Esophagus muscularis mucosa (tissue), 4 donors: ENCODE data around the gene LRRC7. TPM values are rescaled to one million over a fixed set of nuclear protein-coding genes. Genes with fewer than 3 reads are reported as not detected.

Source experiments
- DNase-seq: peaks from one replicate; pipeline ENCODE4 v3.0.0-alpha.2; 2017; ENCODE audit errors: extremely low spot score
- H3K27ac ChIP-seq, 4 donors: fragments of 200-600 bp; sonication (generic); replicated peaks in 1 of 4; 1 replicate in 3 of 4; 2 replicates in 1 of 4; pipeline ENCODE4 v1.5.1; 2016 to 2019; ENCODE audit warnings: mild to moderate bottlenecking in 1 of 4
- H3K27me3 ChIP-seq, 4 donors: fragments of 200-600 bp; sonication (generic); one replicate each; pipeline versions ENCODE4 v1.5.1 to v1.6.0; 2016 to 2019
- H3K36me3 ChIP-seq, 4 donors: fragments of 200-600 bp; sonication (generic); one replicate each; pipeline ENCODE4 v1.5.1; 2016 to 2019
- H3K4me1 ChIP-seq, 4 donors: fragments of 200-600 bp; sonication (generic); one replicate each; pipeline ENCODE4 v1.5.1; 2016 to 2019
- H3K4me3 ChIP-seq, 4 donors: fragments of 200-600 bp; sonication (generic); 1 replicate in 2 of 4; 2 replicates in 2 of 4; pipeline ENCODE4 v1.5.1; 2016 to 2019; ENCODE audit warnings: mild to moderate bottlenecking in 4 of 4, moderate library complexity in 1 of 4
- H3K9me3 ChIP-seq, 4 donors: fragments of 200-600 bp; sonication (generic); 1 replicate in 3 of 4; 2 replicates in 1 of 4; pipeline ENCODE4 v1.5.1; 2016 to 2019
- CTCF ChIP-seq, 3 experiments: fragments of 200-600 bp in 2 of 3; fragments of 450-650 bp in 1 of 3; sonication (generic) in 2 of 3; IDR thresholded peaks; one replicate each; pipeline ENCODE4 v1.5.1; 2017 to 2019; ENCODE audit warnings: antibody characterized with exemption in 3 of 3, mild to moderate bottlenecking in 2 of 3, moderate library complexity in 1 of 3
- EP300 ChIP-seq: sonication (generic); formaldehyde crosslinking; IDR thresholded peaks from one replicate; pipeline ENCODE4 v1.6.1; 2017; ENCODE audit warnings: antibody characterized with exemption
- POLR2A ChIP-seq: fragments of 450-650 bp; IDR thresholded peaks from one replicate; pipeline ENCODE4 v1.6.1; 2017; ENCODE audit warnings: antibody characterized with exemption, moderate library complexity, mild to moderate bottlenecking, low read depth
- POLR2AphosphoS5 ChIP-seq, 2 donors: sonication (generic); formaldehyde crosslinking; IDR thresholded peaks; one replicate each; pipeline ENCODE4 v1.6.1; 2017; ENCODE audit warnings: antibody characterized with exemption in 2 of 2
- WGBS: methylation state at CpG from one replicate; pipeline ENCODE4 v1.1.5; 2018; 5-methylcytosine and 5-hydroxymethylcytosine counted together
- intact Hi-C: fragments of 100-400 bp; cut with DNase I; formaldehyde crosslinking; loops from one replicate; pipeline ENCODE4 v1.15.1; 2023
- total RNA-seq, 4 donors: library from RNA; depleted of rRNA; stranded (reverse); fragments of >200 nt; gene quantifications; one replicate each; pipeline versions ENCODE4 v1.1.0 to v1.2.1, GENCODE V29; 2016

Gene LRRC7
- total RNA-seq, 4 donors from 2014 or later, result 0.26 to 2.5 (median 0.42) TPM

- H3K4me3 ChIP-seq, result no peak overlapping the region
- WGBS, result 91% methylated on average over 1 of the region's 1 CpG
- H3K9me3 ChIP-seq, result no peaks in the 10 kb centered on the region
- no peak for DNase-seq
- no peak overlapping the region for H3K27ac ChIP-seq
- H3K36me3 ChIP-seq, result no peaks in the 10 kb centered on the region
- H3K4me1 ChIP-seq, result no peaks in the 10 kb centered on the region
- no peaks in the 10 kb centered on the region for H3K27me3 ChIP-seq
- TF ChIP-seq POLR2AphosphoS5 (IDR thresholded peaks at IDR 0.05), result no peak
- TF ChIP-seq EP300, result no peak
- TF ChIP-seq CTCF (IDR thresholded peaks at IDR 0.05), result no peak
- no peak for TF ChIP-seq POLR2A
- intact Hi-C loops, result no loop called here
Measured at GRCh38 chr1:69842326-69842725, 274.6 kb downstream of the LRRC7 start.

- intact Hi-C loops, result no loop called here
- H3K27ac ChIP-seq, result no peak overlapping the region
- WGBS, result 90% methylated on average over 1 of the region's 1 CpG
- H3K27me3 ChIP-seq, result no peaks in the 10 kb centered on the region
- no peak overlapping the region for H3K4me3 ChIP-seq
- H3K4me1 ChIP-seq, result no peaks in the 10 kb centered on the region
- TF ChIP-seq EP300 (no peak), POLR2A (no peak), POLR2AphosphoS5 (IDR thresholded peaks at IDR 0.05) (no peak), CTCF (IDR thresholded peaks at IDR 0.05) (no peak)
- H3K9me3 ChIP-seq, result no peaks in the 10 kb centered on the region
- no peak for DNase-seq
- no peaks in the 10 kb centered on the region for H3K36me3 ChIP-seq
Measured at GRCh38 chr1:69845655-69846054, 277.9 kb downstream of the LRRC7 start.

- no peaks in the 10 kb centered on the region for H3K9me3 ChIP-seq
- intact Hi-C loops, result no loop called here
- H3K27ac ChIP-seq, result no peak overlapping the region
- no peak for DNase-seq
- TF ChIP-seq CTCF (IDR thresholded peaks at IDR 0.05), result no peak
- no peak for TF ChIP-seq POLR2AphosphoS5 (IDR thresholded peaks at IDR 0.05)
- no peak for TF ChIP-seq POLR2A
- TF ChIP-seq EP300, result no peak
- no peaks in the 10 kb centered on the region for H3K4me1 ChIP-seq
- H3K4me3 ChIP-seq, result no peak overlapping the region
- WGBS, result 77% methylated on average over 3 of the region's 3 CpGs
- no peaks in the 10 kb centered on the region for H3K27me3 ChIP-seq
- no peaks in the 10 kb centered on the region for H3K36me3 ChIP-seq
Measured at GRCh38 chr1:69846267-69846666, 278.5 kb downstream of the LRRC7 start.

GRCh38 chr1:69847670-69848069 lies 279.9 kb downstream of the LRRC7 start:
- Histone ChIP-seq H3K9me3 (no peaks in the 10 kb centered on the region), H3K27ac (no peak overlapping the region), H3K36me3 (no peaks in the 10 kb centered on the region), H3K27me3 (no peaks in the 10 kb centered on the region), H3K4me1 (no peaks in the 10 kb centered on the region), H3K4me3 (no peak overlapping the region)
- DNase-seq, result no peak
- intact Hi-C loops, result no loop called here
- TF ChIP-seq POLR2A, result no peak
- TF ChIP-seq CTCF (IDR thresholded peaks at IDR 0.05), result no peak
- no peak for TF ChIP-seq EP300
- TF ChIP-seq POLR2AphosphoS5 (IDR thresholded peaks at IDR 0.05), result no peak
- 93% methylated on average over 4 of the region's 4 CpGs for WGBS

GRCh38 chr1:69852151-69852550 lies 284.4 kb downstream of the LRRC7 start:
- Histone ChIP-seq H3K36me3 (no peaks in the 10 kb centered on the region), H3K4me3 (no peak overlapping the region), H3K27ac (no peak overlapping the region), H3K4me1 (no peaks in the 10 kb centered on the region), H3K27me3 (no peaks in the 10 kb centered on the region), H3K9me3 (no peaks in the 10 kb centered on the region)
- no peak for DNase-seq
- no peak for TF ChIP-seq EP300
- no peak for TF ChIP-seq POLR2AphosphoS5 (IDR thresholded peaks at IDR 0.05)
- TF ChIP-seq CTCF (IDR thresholded peaks at IDR 0.05), result no peak
- no peak for TF ChIP-seq POLR2A
- intact Hi-C loops, result no loop called here
- 62% methylated on average over 4 of the region's 4 CpGs for WGBS
